Activated T-cell treated with anti-CD3 and anti-CD28 coated beads for 48 hours (primary cell): Measurements from ENCODE around the gene SFXN5.

Experiments
- DNase-seq: peaks from one replicate; pipeline ENCODE4 v3.0.0-alpha.2; 2020; ENCODE audit warnings: low read depth

The SFXN5 gene

DNA sequence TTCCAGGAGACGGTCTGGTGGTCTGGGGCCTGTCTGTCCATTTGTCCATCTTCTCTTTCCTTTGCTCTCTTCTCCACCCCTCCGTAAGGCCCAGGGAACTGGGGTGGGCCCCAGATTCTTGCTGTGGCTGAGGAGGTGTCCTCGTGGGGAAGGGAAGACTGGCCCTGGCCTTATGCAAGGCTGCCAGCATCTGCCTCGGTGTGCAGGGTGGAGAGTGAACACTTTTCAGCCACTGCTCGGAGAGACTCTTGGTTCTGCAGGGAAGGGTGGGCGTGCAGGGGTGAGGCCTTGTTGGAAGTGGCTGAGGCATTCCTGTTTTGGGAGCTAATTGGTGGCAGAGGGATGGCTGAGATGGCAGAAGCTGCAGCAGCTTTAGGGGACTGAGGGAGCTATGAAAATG lies 131.2 kb downstream of the SFXN5 start:
- DNase-seq = no peak

DNA sequence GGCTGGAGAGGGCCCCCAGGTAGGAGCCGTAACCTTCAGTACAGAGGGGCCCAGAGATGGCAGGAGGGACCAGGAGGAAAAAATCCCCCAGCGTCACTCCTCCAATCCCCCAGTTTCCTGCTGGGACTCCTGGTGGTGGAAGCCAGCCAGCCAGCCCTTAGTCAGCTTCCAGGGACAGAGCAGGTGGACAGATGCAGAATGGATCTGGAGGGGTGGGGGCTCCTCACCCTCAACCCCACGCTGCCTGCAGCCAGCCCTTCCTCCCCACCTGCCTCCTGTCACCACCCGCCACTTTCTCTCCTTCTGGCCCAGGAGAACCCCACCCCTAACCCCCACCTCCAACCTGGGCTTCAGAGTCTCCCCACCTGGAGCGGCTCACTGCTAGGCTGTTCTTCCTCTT lies 133.1 kb downstream of the SFXN5 start:
- no peak for DNase-seq

DNA sequence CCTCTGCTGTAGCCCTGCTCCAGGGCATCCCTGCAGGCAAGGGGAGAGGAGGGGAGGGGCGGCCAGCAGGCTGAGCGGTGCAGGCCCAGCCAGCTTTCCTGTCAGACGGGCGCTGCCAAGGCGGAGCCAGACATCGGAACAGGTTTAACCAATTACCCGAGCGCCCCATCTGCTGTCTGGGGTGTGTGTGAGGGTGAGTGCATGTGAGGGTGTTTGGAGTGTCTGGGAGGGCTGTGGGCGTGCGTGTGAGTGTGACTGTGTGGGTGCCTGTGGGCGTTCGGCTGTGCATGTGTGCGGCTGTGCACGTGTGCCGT lies 134.2 kb downstream of the SFXN5 start:
- no peak for DNase-seq

DNA sequence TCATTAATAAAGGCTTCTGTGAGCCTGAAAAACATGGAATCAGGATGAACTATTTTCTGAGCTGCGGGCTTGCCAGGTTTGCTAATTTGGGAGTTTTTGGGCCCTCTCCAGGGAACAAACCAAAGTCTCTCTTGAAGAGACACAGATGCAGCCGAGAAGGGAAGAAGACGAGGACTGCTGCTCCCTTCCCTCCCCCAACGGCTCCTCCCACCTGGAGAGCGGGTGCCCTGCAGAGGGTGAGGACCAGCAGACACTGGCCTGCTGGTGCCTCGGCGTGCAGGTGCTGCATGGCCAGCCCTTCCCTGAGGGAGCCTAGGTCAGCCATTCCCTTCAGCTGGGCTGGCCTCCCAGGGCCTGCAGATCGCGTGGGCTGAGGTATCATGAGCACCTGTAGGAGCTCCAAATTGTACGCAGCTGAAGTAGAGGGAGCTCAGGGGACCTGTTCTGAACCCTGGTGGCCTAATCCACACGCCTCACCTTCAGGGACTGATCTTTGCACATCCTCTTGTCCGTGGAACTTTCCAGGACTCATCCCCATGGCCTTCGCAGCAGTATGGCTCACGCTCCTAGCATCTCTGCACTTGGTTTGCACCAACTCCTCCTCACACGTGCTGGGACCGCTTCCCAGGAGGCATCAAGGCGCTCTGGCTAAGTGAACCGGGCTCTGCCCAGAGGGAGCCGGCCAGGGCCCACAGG lies 134.7 kb downstream of the SFXN5 start:
- no peak for DNase-seq

DNA sequence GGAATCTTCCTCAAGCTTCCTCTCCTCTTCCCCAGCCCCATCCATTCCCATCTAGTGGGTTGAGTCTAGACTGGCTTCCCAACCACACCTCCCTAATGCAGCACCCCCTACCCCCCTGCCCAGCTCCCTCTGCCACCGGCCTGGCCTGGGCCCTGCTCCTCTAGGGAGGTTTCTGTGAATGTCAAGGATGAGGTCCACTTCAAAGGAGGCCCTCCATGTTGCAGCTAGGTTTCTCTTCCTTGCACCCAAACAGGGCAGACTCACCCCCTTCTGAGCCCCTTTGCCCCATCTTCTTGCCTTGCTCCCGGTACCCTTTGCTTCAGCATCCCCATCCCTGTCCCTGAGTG lies 135.9 kb downstream of the SFXN5 start:
- no peak for DNase-seq

DNA sequence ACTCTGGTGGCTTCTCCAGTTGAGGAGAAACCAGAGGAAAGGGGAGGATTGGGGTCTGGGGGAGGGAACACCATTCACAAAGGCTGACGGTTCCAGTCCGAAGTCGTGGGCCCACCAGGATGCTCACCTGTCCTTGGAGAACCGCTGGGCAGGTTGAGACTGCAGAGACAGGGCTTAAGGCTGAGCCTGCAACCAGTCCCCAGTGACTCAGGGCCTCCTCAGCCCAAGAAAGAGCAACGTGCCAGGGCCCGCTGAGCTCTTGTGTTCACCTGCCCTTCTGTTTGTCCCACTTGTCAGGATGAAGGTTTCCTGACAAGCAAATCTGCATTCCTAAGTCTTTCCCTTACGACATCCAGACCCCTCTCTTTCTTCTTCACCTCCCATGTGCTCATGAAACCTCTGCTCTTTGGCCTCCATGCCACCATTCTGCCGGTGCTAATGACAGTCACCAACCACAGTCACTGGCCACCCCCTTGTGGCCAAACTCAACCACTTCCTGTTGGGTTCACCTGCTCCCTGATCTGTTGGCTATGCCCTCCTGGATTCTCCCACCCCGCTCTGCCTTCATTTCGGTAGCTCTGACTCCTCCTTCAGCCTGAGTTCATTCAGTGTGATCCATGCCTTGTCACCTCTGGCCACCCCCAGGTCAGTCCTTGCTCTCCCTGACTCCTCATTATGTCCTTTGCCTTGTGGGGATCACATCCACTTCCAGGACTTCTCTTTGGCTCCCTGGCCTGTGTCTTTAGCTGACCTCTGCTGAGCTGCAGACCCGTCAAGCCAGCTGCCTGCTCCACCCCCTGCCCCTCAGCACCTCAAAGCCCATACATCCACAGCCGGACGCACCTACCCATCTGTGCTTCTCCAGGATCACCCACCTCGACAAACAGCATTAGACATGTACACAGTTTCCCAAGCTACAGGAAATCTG lies 136.6 kb downstream of the SFXN5 start:
- no peak for DNase-seq

DNA sequence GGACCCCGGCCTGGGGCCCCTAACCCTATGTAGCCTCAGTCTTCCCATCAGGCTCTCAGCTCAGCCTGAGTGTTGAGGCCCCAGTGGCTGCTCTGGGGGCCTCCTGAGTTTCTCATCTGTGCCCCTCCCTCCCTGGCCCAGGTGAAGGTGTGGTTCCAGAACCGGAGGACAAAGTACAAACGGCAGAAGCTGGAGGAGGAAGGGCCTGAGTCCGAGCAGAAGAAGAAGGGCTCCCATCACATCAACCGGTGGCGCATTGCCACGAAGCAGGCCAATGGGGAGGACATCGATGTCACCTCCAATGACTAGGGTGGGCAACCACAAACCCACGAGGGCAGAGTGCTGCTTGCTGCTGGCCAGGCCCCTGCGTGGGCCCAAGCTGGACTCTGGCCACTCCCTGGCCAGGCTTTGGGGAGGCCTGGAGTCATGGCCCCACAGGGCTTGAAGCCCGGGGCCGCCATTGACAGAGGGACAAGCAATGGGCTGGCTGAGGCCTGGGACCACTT lies 137.8 kb downstream of the SFXN5 start:
- DNase-seq = no peak

DNA sequence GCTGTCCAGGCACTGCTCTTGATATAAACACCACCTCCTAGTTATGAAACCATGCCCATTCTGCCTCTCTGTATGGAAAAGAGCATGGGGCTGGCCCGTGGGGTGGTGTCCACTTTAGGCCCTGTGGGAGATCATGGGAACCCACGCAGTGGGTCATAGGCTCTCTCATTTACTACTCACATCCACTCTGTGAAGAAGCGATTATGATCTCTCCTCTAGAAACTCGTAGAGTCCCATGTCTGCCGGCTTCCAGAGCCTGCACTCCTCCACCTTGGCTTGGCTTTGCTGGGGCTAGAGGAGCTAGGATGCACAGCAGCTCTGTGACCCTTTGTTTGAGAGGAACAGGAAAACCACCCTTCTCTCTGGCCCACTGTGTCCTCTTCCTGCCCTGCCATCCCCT lies 138.3 kb downstream of the SFXN5 start:
- DNase-seq = no peak

DNA sequence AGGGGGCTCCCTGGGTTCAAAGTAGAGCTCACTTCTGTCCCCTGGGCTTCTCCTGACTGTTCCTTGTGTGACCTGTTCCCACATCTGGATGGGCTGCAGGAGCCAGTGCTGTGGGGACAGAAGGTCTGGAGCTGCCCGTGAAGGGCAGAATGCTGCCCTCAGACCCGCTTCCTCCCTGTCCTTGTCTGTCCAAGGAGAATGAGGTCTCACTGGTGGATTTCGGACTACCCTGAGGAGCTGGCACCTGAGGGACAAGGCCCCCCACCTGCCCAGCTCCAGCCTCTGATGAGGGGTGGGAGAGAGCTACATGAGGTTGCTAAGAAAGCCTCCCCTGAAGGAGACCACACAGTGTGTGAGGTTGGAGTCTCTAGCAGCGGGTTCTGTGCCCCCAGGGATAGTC lies 138.7 kb downstream of the SFXN5 start:
- no peak for DNase-seq

DNA sequence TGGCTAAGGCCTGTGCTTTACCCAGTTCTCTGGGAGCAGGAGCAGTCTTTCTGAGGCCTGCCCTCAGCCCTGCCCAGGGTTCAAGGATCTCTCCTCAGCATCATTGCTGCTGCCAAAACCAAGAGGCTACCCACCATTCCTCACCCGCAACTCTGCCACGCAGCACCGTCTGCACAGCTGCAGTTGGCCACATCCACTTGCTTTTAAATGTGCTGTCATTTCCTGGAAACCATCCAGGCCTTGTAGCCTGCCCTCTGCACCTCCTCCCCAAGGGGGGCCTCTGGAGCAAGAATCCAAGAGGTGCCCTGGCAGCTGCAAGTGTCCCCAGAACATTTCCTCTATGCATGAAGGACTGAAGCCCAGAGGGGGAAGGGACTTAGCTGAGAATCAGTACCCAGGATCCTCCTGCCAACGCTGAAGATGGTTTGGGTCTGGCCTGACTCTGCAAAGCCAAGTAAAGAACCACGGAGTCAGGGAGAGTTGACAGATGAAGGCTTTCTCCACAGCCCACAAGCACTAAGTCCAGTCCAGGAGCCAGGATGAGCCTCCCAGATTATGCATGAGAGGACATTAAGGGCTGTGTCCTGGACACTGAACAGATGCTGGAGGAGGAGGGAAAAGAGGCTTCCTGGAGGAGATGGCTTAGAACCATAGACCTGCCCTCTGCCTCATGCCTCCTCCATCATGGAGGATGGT lies 139.3 kb downstream of the SFXN5 start:
- no peak for DNase-seq

DNA sequence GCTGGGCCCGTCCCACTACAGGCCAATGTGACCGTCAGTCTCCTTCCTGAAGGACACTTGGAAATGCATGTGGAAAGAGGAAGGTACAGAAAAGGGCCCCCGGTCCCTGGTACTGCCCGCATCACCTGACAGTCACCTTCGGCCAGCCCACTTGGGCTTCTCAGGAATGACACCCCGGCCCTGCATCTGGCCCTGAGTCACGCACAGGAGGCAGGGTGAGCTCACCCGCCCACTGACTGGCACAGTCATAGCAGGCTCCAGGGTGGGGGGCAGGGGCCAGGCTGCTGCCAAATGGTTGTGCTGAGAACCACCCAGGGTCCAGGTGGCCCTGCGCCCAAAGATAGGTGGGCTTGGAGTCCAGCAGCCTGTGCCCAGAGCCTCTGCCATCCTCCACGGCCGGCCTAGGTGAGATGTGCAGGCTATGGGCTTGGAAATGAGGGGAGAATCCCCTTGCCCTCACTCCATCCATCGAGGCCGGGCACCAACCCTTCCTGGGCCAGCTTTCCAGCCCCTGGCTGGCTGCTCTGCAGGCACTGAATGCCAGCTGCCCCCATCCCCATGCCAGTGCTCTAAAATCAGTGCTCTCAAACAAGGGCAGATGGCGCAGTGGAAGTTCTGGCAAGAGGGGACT lies 140.1 kb downstream of the SFXN5 start:
- peak; percentile 50 for DNase-seq

DNA sequence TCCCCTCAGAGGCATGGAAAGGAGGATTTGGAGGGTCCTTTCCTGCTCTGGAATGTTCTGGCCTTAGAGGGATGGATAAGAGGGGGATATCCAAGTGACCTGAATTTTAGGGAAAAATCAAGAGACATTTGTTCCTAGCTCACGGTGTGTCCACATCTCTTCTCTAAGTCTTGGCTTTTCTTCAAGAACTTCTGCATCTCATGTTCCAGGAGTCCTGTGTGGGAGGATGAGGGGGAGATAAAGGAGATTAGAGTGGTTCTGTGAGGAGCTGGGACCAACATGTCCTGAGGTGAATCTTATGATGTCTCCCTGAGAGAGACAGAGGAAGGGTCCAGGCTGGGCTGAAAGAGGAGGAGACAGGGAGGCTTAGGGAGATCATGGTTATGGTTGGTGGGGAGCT lies 142.5 kb downstream of the SFXN5 start:
- DNase-seq = no peak

DNA sequence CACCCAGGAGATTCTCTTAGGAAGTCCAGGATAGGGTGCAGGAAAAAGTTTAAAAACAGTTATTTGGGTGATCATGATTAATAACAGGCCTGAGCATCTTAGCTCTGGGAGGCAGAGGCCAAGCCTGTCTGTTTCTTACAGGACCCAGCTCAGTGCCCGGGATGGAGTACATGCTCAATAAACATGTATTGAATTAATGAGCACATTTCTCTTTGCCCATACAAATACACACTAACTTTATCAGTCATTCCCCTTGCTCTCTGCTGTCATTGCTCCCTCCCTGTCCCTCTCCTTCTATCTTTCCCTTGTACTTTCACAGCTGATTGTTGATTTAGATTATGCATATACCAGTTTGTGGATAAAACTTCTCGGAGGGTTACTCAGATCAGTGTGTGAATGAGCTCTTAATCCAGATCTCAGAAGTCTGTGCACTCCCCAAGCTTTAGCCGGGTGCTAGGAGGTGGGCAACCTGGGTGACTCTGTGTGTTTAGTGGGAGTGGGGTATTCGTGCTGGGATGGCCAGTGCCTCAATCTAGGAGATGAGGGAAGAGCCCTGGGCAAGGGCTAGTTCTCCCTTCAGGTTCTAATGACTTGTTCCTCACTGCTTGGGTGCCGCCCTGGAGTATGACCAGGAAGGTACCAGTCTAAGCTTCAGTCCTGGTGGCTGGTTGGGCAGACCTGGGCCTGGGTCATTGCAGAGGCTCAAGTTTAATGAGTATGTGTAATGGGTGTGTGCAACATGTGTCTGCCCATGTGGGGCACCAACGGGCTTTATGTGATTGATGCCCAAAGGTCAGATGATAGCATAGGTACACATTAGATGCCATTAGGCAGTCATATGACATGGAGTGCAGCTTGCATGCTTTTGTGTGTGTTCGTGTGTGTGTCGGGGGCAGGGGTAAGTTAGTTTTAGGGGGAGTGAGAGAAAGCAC lies 143.6 kb downstream of the SFXN5 start:
- no peak for DNase-seq

DNA sequence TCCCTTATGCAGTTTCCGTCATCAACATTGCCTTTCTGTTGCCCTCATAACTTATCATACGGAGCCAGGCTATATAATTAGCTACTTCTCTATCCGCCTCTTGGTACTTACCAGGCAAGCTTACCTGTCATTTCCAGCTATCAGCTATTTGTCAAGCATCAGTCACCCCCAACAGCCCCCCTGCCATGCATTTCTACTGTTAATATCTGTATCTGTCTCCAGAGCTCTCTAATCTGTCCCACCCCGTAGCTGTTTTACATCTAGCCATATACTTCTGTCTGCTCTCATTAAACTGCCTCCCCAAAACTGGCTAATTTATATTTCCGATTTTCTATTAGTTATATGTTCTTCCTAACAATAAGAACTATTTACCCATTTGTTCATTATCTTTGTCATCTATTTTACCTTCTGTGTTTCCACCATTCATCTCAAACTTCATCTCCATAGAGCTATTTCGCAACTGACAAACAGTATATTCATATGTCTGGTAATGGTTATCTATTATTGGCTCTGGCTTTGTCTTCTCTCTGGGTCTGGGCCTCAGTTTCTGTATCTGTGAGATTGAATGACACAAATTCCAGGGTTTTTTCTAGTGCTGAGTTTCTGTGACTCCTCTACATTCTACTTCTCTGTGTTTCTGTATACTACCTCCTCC lies 144.6 kb downstream of the SFXN5 start:
- DNase-seq = no peak

DNA sequence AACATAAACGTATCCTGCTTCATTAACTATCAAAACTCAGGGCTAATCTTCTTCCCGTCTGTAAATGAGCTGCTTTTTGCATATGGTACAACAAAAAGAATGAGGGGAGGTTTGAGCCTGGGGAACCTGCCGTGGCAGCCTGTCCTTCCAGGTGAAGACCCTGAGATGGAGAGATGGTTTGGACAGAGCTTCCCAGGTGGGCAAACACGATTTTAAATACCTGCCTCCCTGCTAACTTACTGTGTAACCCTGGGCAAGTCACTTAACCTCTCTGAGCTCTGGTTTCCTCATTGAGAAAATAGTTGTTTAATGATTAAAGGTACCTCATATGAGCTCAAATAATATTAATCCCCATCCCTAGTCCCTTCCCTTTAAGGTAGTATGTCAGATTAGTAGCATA lies 145.1 kb downstream of the SFXN5 start:
- DNase-seq = no peak

DNA sequence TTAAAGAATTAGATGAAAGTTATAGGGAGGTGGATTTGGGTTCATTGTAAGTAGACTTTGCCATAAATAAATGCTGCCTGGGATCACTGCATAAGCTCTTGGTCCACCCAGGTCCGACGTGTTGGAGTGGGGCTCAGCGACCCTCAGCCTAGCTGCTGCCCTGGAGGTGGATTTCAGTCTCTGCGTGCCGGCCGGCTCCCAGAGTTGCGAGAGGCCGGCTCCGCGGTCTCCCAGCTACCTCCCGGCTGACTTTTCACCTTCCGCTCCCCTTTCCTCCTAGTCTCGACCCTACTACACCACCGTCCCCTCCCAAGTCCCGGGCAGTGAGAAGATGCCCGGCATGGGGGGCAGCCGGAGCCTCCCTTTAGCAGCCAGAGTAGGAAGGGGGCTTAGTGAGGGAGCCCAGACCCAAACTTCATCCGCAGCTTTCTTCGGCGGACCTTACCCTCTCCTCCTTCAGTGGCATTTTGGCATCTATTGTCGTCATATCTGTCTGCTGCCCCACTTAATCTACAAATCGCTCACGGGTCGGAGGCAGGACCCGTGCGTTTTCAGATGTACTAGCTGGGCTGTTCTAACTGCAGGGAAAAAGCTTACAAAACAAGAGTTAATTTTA lies 146.1 kb downstream of the SFXN5 start:
- DNase-seq = no peak

DNA sequence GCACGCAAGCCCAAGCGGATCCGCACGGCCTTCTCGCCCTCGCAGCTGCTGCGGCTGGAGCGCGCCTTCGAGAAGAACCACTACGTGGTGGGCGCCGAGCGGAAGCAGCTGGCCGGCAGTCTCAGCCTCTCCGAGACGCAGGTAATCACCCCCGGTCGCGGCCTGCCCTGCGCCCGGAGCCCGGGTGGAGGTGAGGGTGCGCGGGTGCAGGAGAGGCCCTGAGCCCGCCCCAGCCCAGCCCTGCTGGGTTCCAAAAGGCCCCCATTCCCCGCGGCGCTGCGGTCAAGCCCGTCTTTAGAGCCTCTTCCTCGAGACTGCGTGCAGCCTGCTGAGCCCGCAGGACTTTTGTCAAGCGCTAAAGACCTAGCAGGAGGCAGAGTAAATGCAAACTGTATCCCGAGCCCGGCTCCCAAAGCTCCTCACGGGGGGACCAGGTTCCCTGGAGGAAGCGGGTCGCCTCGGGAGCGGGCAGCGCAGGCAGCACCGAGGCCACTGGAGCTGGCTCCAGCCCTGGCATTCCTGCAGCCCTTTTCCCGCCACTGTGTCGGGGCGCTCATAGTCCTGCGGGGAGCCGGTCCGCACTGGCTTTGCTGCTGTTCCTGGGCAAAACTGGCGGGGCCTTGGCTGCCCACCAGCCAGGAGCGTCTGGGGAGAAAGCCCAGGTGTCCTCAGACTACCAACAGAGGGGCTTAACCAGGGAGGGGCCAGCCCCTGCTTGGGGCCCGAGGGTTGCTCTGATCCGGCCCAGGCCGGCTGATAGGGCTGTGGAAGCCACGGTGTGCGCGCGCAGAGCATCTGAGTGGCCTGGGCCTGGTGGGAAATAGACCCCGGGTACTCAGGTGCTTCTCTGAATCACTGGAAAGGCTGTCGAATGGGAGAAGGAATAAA lies 146.9 kb downstream of the SFXN5 start:
- DNase-seq = no peak

DNA sequence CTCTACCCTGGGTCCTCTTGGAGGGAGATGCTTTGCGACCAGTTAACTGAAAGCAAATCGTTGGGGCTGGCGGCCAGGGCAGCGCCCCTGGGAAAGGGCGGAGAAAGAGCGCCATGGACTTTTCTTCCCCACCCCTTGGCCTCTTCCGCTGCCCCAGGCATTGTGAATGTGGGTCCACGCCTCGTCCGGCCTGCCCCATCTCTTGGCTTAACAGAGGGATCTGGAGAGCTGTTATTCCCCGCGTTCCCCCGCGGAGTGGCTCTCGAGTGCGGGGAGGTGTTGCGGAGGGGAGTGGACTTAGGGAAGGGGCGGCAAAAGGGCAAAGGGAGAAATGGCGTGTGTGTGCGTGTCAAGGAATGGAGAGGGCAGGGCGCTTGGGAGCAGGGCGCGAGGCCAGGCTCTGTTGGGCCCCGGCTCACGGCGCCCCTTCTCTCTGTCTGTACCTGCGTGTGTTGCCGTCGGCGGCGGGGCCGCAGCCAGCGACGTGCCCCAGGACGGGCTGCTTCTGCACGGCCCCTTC lies 147.6 kb downstream of the SFXN5 start:
- no peak for DNase-seq

DNA sequence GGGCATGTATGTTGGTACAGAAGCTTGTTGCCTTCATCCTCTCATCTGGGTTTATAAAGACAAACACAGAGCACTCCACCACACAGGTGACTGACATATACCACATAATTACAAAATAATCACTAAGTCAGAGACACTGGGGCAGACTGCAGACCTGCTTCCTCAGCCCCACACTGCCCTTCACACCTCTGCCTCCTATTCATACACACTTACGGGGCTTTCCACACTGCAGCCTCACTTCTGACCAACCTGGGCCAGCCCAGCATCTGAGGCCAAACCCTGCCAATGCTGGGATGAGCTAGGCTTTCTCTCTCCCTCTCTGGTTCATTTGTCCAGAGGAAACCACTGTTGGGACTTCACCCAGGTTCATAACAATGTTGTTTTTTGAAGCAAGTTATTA lies 149.7 kb downstream of the SFXN5 start:
- no peak for DNase-seq
